GM12891 (cell line): ENCODE data around the gene TTC27.

ENCODE experiments used
- POLR2A ChIP-seq: IDR thresholded peaks from 2 replicates; pipeline ENCODE4 v1.6.1; 2011; ENCODE audit warnings: low read depth, low read length, control low read depth
- TAF1 ChIP-seq: IDR thresholded peaks from 2 replicates; pipeline ENCODE4 v1.6.1; 2011; ENCODE audit warnings: low read depth, low read length, control low read depth

GRCh38 chr2:32626639-32627221, 1.1 kb upstream of the TTC27 start:
- TF ChIP-seq TAF1 (no peak), POLR2A (no peak)
